Measurements from ENCODE around the gene PSMA3.

The PSMA3 gene

GRCh38 chr14:58272588-58273372 is 28.1 kb downstream of the PSMA3 start:
- no peaks in the 10 kb centered on the region for H3K27me3 ChIP-seq (ENCODE audit: insufficient read depth, insufficient read length)
- H3K9me3 ChIP-seq (ENCODE audit: insufficient read depth, low read length) = no peaks in the 10 kb centered on the region
- peaks cover 60% of the 10 kb centered on the region for H3K36me3 ChIP-seq (ENCODE audit: insufficient read depth, insufficient read length, low read length)
- no peak overlapping the region for H3K9ac ChIP-seq (ENCODE audit: insufficient read length, low read depth)
- H3K4me1 ChIP-seq (ENCODE audit: insufficient read depth, insufficient read length) = no peaks in the 10 kb centered on the region
- no peak for DNase-seq (ENCODE audit: low read depth, low spot score)
- H3K4me3 ChIP-seq (ENCODE audit: insufficient read length, low read depth) = no peak overlapping the region
- TF ChIP-seq SUZ12 (IDR thresholded peaks at IDR 0.05; ENCODE audit: extremely low read depth, insufficient read depth, insufficient read length) (no peak), ZNF274 (IDR thresholded peaks at IDR 0.05; ENCODE audit: low read depth, low read length) (no peak), YY1 (IDR thresholded peaks at IDR 0.05; ENCODE audit: insufficient read depth, insufficient read length) (no peak)

DNA sequence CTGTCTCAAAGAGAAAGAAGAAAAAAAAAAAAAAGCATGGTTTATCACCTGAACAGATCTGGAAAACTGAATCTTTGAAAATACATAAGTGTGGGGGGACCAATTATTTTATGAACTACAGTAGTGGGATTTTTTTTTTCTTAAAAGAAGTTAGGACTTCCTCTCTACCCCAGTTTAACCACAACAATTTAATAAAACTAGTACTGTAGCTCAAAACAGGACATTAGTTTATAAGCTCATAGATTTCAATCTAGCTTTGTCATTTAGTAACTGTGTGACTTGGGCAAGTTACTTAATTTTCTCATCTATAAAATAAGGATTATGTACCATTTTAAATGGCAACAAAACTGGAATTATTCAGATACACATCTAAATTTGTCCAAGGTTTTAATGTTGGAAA is 30.2 kb downstream of the PSMA3 start:
- no peak for DNase-seq (ENCODE audit: low read depth, low spot score)
- Histone ChIP-seq H3K4me3 (ENCODE audit: insufficient read length, low read depth) (no peak overlapping the region), H3K36me3 (ENCODE audit: insufficient read depth, insufficient read length, low read length) (peaks cover 58% of the 10 kb centered on the region), H3K27me3 (ENCODE audit: insufficient read depth, insufficient read length) (no peaks in the 10 kb centered on the region), H3K4me1 (ENCODE audit: insufficient read depth, insufficient read length) (no peaks in the 10 kb centered on the region), H3K9me3 (ENCODE audit: insufficient read depth, low read length) (no peaks in the 10 kb centered on the region), H3K9ac (ENCODE audit: insufficient read length, low read depth) (no peak overlapping the region)
- TF ChIP-seq YY1 (IDR thresholded peaks at IDR 0.05; ENCODE audit: insufficient read depth, insufficient read length) = no peak
- TF ChIP-seq ZNF274 (IDR thresholded peaks at IDR 0.05; ENCODE audit: low read depth, low read length) = no peak
- TF ChIP-seq SUZ12 (IDR thresholded peaks at IDR 0.05; ENCODE audit: extremely low read depth, insufficient read depth, insufficient read length) = no peak

GRCh38 chr14:58275527-58276190 is 31.0 kb downstream of the PSMA3 start:
- no peaks in the 10 kb centered on the region for H3K9me3 ChIP-seq (ENCODE audit: insufficient read depth, low read length)

GRCh38 chr14:58276208-58276607 is 31.6 kb downstream of the PSMA3 start:
- TF ChIP-seq YY1 (IDR thresholded peaks at IDR 0.05; ENCODE audit: insufficient read depth, insufficient read length) = no peak
- TF ChIP-seq ZNF274 (IDR thresholded peaks at IDR 0.05; ENCODE audit: low read depth, low read length) = no peak
- no peak for TF ChIP-seq SUZ12 (IDR thresholded peaks at IDR 0.05; ENCODE audit: extremely low read depth, insufficient read depth, insufficient read length)
- Histone ChIP-seq H3K4me1 (ENCODE audit: insufficient read depth, insufficient read length) (no peaks in the 10 kb centered on the region), H3K36me3 (ENCODE audit: insufficient read depth, insufficient read length, low read length) (peaks cover 50% of the 10 kb centered on the region), H3K9me3 (ENCODE audit: insufficient read depth, low read length) (no peaks in the 10 kb centered on the region), H3K27me3 (ENCODE audit: insufficient read depth, insufficient read length) (no peaks in the 10 kb centered on the region), H3K9ac (ENCODE audit: insufficient read length, low read depth) (no peak overlapping the region), H3K4me3 (ENCODE audit: insufficient read length, low read depth) (no peak overlapping the region)
- DNase-seq (ENCODE audit: low read depth, low spot score) = no peak

More at GRCh38 chr14:58275527-58276190, 31.0 kb downstream of the PSMA3 start:
- no peak for DNase-seq (ENCODE audit: low read depth, low spot score)
- no peak overlapping the region for H3K9ac ChIP-seq (ENCODE audit: insufficient read length, low read depth)
- H3K36me3 ChIP-seq (ENCODE audit: insufficient read depth, insufficient read length, low read length) = peaks cover 53% of the 10 kb centered on the region
- no peaks in the 10 kb centered on the region for H3K27me3 ChIP-seq (ENCODE audit: insufficient read depth, insufficient read length)
- H3K4me3 ChIP-seq (ENCODE audit: insufficient read length, low read depth) = no peak overlapping the region
- H3K4me1 ChIP-seq (ENCODE audit: insufficient read depth, insufficient read length) = no peaks in the 10 kb centered on the region
- TF ChIP-seq SUZ12 (IDR thresholded peaks at IDR 0.05; ENCODE audit: extremely low read depth, insufficient read depth, insufficient read length) (no peak), ZNF274 (IDR thresholded peaks at IDR 0.05; ENCODE audit: low read depth, low read length) (no peak), YY1 (IDR thresholded peaks at IDR 0.05; ENCODE audit: insufficient read depth, insufficient read length) (no peak)

- Histone ChIP-seq H3K9me3 (ENCODE audit: insufficient read depth, low read length) (no peaks in the 10 kb centered on the region), H3K27me3 (ENCODE audit: insufficient read depth, insufficient read length) (no peaks in the 10 kb centered on the region), H3K4me3 (ENCODE audit: insufficient read length, low read depth) (no peak overlapping the region), H3K4me1 (ENCODE audit: insufficient read depth, insufficient read length) (no peaks in the 10 kb centered on the region), H3K36me3 (ENCODE audit: insufficient read depth, insufficient read length, low read length) (peaks cover 43% of the 10 kb centered on the region), H3K9ac (ENCODE audit: insufficient read length, low read depth) (no peak overlapping the region)
- TF ChIP-seq SUZ12 (IDR thresholded peaks at IDR 0.05; ENCODE audit: extremely low read depth, insufficient read depth, insufficient read length) = no peak
- TF ChIP-seq YY1 (IDR thresholded peaks at IDR 0.05; ENCODE audit: insufficient read depth, insufficient read length) = no peak
- no peak for TF ChIP-seq ZNF274 (IDR thresholded peaks at IDR 0.05; ENCODE audit: low read depth, low read length)
- no peak for DNase-seq (ENCODE audit: low read depth, low spot score)
Measured at GRCh38 chr14:58278177-58278576, 33.5 kb downstream of the PSMA3 start.

GRCh38 chr14:58280954-58281787 is 36.5 kb downstream of the PSMA3 start:
- no peak for DNase-seq (ENCODE audit: low read depth, low spot score)
- Histone ChIP-seq H3K9ac (ENCODE audit: insufficient read length, low read depth) (no peak overlapping the region), H3K4me1 (ENCODE audit: insufficient read depth, insufficient read length) (no peaks in the 10 kb centered on the region), H3K36me3 (ENCODE audit: insufficient read depth, insufficient read length, low read length) (peaks cover 65% of the 10 kb centered on the region), H3K27me3 (ENCODE audit: insufficient read depth, insufficient read length) (no peaks in the 10 kb centered on the region), H3K4me3 (ENCODE audit: insufficient read length, low read depth) (no peak overlapping the region), H3K9me3 (ENCODE audit: insufficient read depth, low read length) (no peaks in the 10 kb centered on the region)
- TF ChIP-seq YY1 (IDR thresholded peaks at IDR 0.05; ENCODE audit: insufficient read depth, insufficient read length) (no peak), ZNF274 (IDR thresholded peaks at IDR 0.05; ENCODE audit: low read depth, low read length) (no peak), SUZ12 (IDR thresholded peaks at IDR 0.05; ENCODE audit: extremely low read depth, insufficient read depth, insufficient read length) (no peak)

All from NT2/D1 (cell line).